H9 (cell line): ENCODE data around the gene RLN3. TPM values are rescaled to one million over a fixed set of nuclear protein-coding genes. Genes with fewer than 3 reads are reported as not detected.

ENCODE experiments used
- DNase-seq: peaks from one replicate; pipeline ENCODE4 v3.0.0-alpha.2; 2017
- H2AFZ ChIP-seq: one replicate; pipeline ENCODE4 v1.6.1; 2013; ENCODE audit warnings: mild to moderate bottlenecking, low read length, control low read depth, moderate library complexity
- H2AK5ac ChIP-seq: 2 replicates; pipeline ENCODE4 v1.6.1; 2013; ENCODE audit warnings: low read length, control low read depth, mixed read lengths; ENCODE audit not compliant: insufficient read length
- H2BK120ac ChIP-seq: one replicate; pipeline ENCODE4 v1.6.1; 2013; ENCODE audit warnings: low read depth, mild to moderate bottlenecking, low read length, control low read depth, inconsistent platforms; ENCODE audit not compliant: poor library complexity, severe bottlenecking
- H2BK12ac ChIP-seq: 2 replicates; pipeline ENCODE4 v1.6.1; 2013; ENCODE audit warnings: low read length, control low read depth, mixed read lengths, low read depth; ENCODE audit not compliant: insufficient read length
- H2BK15ac ChIP-seq: 2 replicates; pipeline ENCODE4 v1.6.1; 2013; ENCODE audit warnings: low read depth, low read length, control low read depth
- H2BK20ac ChIP-seq: one replicate; pipeline ENCODE4 v1.6.1; 2013; ENCODE audit warnings: low read depth, mild to moderate bottlenecking, low read length, control low read depth, inconsistent platforms; ENCODE audit not compliant: poor library complexity, severe bottlenecking
- H2BK5ac ChIP-seq: 2 replicates; pipeline ENCODE4 v1.6.1; 2013; ENCODE audit warnings: low read length, control low read depth, mixed read lengths; ENCODE audit not compliant: insufficient read length
- H3K14ac ChIP-seq: 2 replicates; pipeline ENCODE4 v1.6.1; 2013; ENCODE audit warnings: low read length, control low read depth; ENCODE audit not compliant: insufficient read depth
- H3K18ac ChIP-seq: 2 replicates; pipeline ENCODE4 v1.6.1; 2013; ENCODE audit warnings: low read depth, mild to moderate bottlenecking, mixed read lengths, low read length, control low read depth; ENCODE audit not compliant: insufficient read length
- H3K23ac ChIP-seq: 2 replicates; pipeline ENCODE4 v1.6.1; 2013; ENCODE audit warnings: low read length, control low read depth, mixed read lengths, low read depth; ENCODE audit not compliant: insufficient read length
- H3K23me2 ChIP-seq: 2 replicates; pipeline ENCODE4 v1.6.1; 2013; ENCODE audit warnings: low read depth, mild to moderate bottlenecking, mixed read lengths, low read length, control low read depth; ENCODE audit not compliant: insufficient read length, poor library complexity, severe bottlenecking
- H3K27ac ChIP-seq: 2 replicates; pipeline ENCODE4 v1.5.1; 2013; ENCODE audit warnings: low read length, control low read depth, mixed read lengths, low read depth; ENCODE audit not compliant: insufficient read length
- H3K27me3 ChIP-seq: 2 replicates; pipeline ENCODE4 v1.6.1; 2013; ENCODE audit warnings: low read length, control low read depth, inconsistent platforms; ENCODE audit not compliant: insufficient read depth
- H3K4ac ChIP-seq: 2 replicates; pipeline ENCODE4 v1.6.1; 2013; ENCODE audit warnings: low read depth, mild to moderate bottlenecking, control low read depth, inconsistent platforms, low read length, moderate library complexity
- H3K4me1 ChIP-seq: 2 replicates; pipeline ENCODE4 v1.6.1; 2013; ENCODE audit warnings: low read length, control low read depth, inconsistent platforms; ENCODE audit not compliant: insufficient read depth
- H3K4me2 ChIP-seq: 2 replicates; pipeline ENCODE4 v1.6.1; 2013; ENCODE audit warnings: low read length, control low read depth, mixed read lengths; ENCODE audit not compliant: insufficient read length, insufficient read depth
- H3K56ac ChIP-seq: 2 replicates; pipeline ENCODE4 v1.6.1; 2013; ENCODE audit warnings: low read depth, mild to moderate bottlenecking, mixed read lengths, low read length, control low read depth; ENCODE audit not compliant: insufficient read length
- H3K79me1 ChIP-seq: 2 replicates; pipeline ENCODE4 v1.6.1; 2013; ENCODE audit warnings: low read depth, mild to moderate bottlenecking, moderate library complexity, low read length, control low read depth, inconsistent platforms; ENCODE audit not compliant: insufficient read depth, poor library complexity, severe bottlenecking
- H3K79me2 ChIP-seq: 2 replicates; pipeline ENCODE4 v1.6.1; 2013; ENCODE audit warnings: low read length, control low read depth, inconsistent platforms; ENCODE audit not compliant: insufficient read depth
- H3K9ac ChIP-seq: 2 replicates; pipeline ENCODE4 v1.6.1; 2013; ENCODE audit warnings: low read length, control low read depth, mixed read lengths; ENCODE audit not compliant: insufficient read length; ENCODE audit errors: extremely low read depth
- H3K9me3 ChIP-seq: one replicate; pipeline ENCODE4 v1.6.1; 2013; ENCODE audit warnings: low read depth, low read length, inconsistent platforms; ENCODE audit not compliant: control insufficient read depth
- H3T11ph ChIP-seq: one replicate; pipeline ENCODE4 v1.6.1; 2013; ENCODE audit warnings: mild to moderate bottlenecking, low read length, control low read depth, inconsistent platforms
- H4K20me1 ChIP-seq: one replicate; pipeline ENCODE4 v1.6.1; 2013; ENCODE audit not compliant: control insufficient read depth, insufficient read length, insufficient read depth
- H4K5ac ChIP-seq: 2 replicates; pipeline ENCODE4 v1.6.1; 2013; ENCODE audit warnings: low read depth, mild to moderate bottlenecking, mixed read lengths, low read length, control low read depth; ENCODE audit not compliant: insufficient read length
- H4K8ac ChIP-seq: replicated peaks from 2 replicates; pipeline ENCODE4 v1.6.1; 2013; ENCODE audit warnings: low read length, control low read depth, mixed read lengths, low read depth; ENCODE audit not compliant: insufficient read length
- H4K91ac ChIP-seq: 2 replicates; pipeline ENCODE4 v1.6.1; 2013; ENCODE audit warnings: low read depth, mild to moderate bottlenecking, moderate library complexity, mixed read lengths, low read length, control low read depth; ENCODE audit not compliant: insufficient read length
- H3K27ac Mint-ChIP-seq, 3 experiments: 2 replicates in 2 of 3; 3 replicates in 1 of 3; pipeline ENCODE4 v1.8.0; 2020 to 2021; ENCODE audit warnings: mixed read lengths in 3 of 3, mild to moderate bottlenecking in 1 of 3, moderate library complexity in 1 of 3
- H3K27me3 Mint-ChIP-seq: 2 replicates; pipeline ENCODE4 v1.8.0; 2021; ENCODE audit warnings: low read depth, mild to moderate bottlenecking, moderate library complexity, mixed read lengths
- H3K36me3 Mint-ChIP-seq, 3 experiments: 2 replicates in 2 of 3; 3 replicates in 1 of 3; pipeline ENCODE4 v1.8.0; 2020 to 2021; ENCODE audit warnings: low read depth in 3 of 3, mixed read lengths in 3 of 3; ENCODE audit not compliant: insufficient read depth in 1 of 3
- H3K4me1 Mint-ChIP-seq, 2 experiments: 2 replicates each; pipeline ENCODE4 v1.8.0; 2020; ENCODE audit warnings: mixed read lengths in 2 of 2
- H3K4me3 Mint-ChIP-seq, 2 experiments: 2 replicates in 1 of 2; 3 replicates in 1 of 2; pipeline ENCODE4 v1.8.0; 2020 to 2021; ENCODE audit warnings: mild to moderate bottlenecking in 2 of 2, mixed read lengths in 2 of 2, moderate library complexity in 1 of 2
- H3K9me3 Mint-ChIP-seq, 2 experiments: 2 replicates in 1 of 2; 3 replicates in 1 of 2; pipeline ENCODE4 v1.8.0; 2020; ENCODE audit warnings: mild to moderate bottlenecking in 2 of 2, mixed read lengths in 2 of 2, moderate library complexity in 1 of 2
- CTCF ChIP-seq: fragments of 200-600 bp; sonication (generic); conservative IDR thresholded peaks from 3 replicates; pipeline ENCODE4 v1.8.0; 2021; ENCODE audit warnings: antibody characterized with exemption, mild to moderate bottlenecking
- WGBS: extraction: QIAGEN DNeasy Blood & Tissue Kit; methylation state at CpG from one replicate; pipeline ENCODE4 v1.1.7; 2013; ENCODE audit warnings: missing lambda C conversion rate, low lambda C conversion rate, mixed read lengths; ENCODE audit not compliant: insufficient read length; ENCODE audit errors: extremely low coverage; 5-methylcytosine and 5-hydroxymethylcytosine counted together
- long read RNA-seq: library from polyadenylated mRNA; unstranded; transcript quantifications from one replicate; pipeline ENCODE4 v2.0.0, GENCODE V29; 2020
- total RNA-seq: library from RNA; stranded (reverse); gene quantifications from 2 replicates; pipeline ENCODE4 v1.2.1, GENCODE V29; 2021

The RLN3 gene
- total RNA-seq = not detected in 2 replicates
- long read RNA-seq = 0 reads

GRCh38 chr19:14027856-14028450, at the start of gene RLN3:
RLN3 (plus strand) TSS chr19:14028148; CDS start chr19:14028205, 57 bp downstream.
- DNase-seq = no peak

More at GRCh38 chr19:14027856-14028450, at the start of gene RLN3:
- Histone ChIP-seq H3K14ac (no peak within 1 kb of the TSS; the same call in 1 of the 2 replicates), H3K4me1 (no peaks in the 10 kb centered on the region), H2BK12ac (no peak within 1 kb of the TSS), H2AK5ac (no peak within 1 kb of the TSS), H2BK15ac (no peak within 1 kb of the TSS), H3K4me2 (no peak within 1 kb of the TSS), H3K79me2 (no peaks in the 10 kb centered on the region), H3K4ac (no peak within 1 kb of the TSS), H3T11ph (no peak within 1 kb of the TSS), H3K23me2 (peaks cover 13% of the 10 kb centered on the region), H3K18ac (no peak within 1 kb of the TSS), H2BK5ac (no peak within 1 kb of the TSS), H3K23ac (no peak within 1 kb of the TSS), H4K8ac (no peak within 1 kb of the TSS), H3K79me1 (no peaks in the 10 kb centered on the region), H4K20me1 (no peaks in the 10 kb centered on the region), H4K5ac (no peak within 1 kb of the TSS), H3K27me3 (no peaks in the 10 kb centered on the region), H4K91ac (peak within 1 kb of the TSS; percentile 9), H3K9me3 (no peaks in the 10 kb centered on the region), H2BK20ac (no peak within 1 kb of the TSS), H3K27ac (no peak within 1 kb of the TSS), H2AFZ (no peak within 1 kb of the TSS), H3K9ac (no peak within 1 kb of the TSS), H3K56ac (no peak within 1 kb of the TSS), H2BK120ac (no peak within 1 kb of the TSS)
- Mint-ChIP-seq H3K27me3 (peaks cover 24% of the 10 kb centered on the region), H3K4me3 (no peak within 1 kb of the TSS), H3K27ac (no peak within 1 kb of the TSS; a peak in 1 of 7 replicates), H3K9me3 (no peaks in the 10 kb centered on the region; a peak in 1 of 5 replicates), H3K4me1 (peaks cover 8 to 18% of the 10 kb centered on the region in 2 experiments), H3K36me3 (no peaks in the 10 kb centered on the region)
- WGBS = no CpG with 5 or more reads among the region's 24 CpGs
- TF ChIP-seq CTCF = no peak
